AG04450 (cell line): ENCODE results near the gene EN1. TPM values are rescaled to one million over a fixed set of nuclear protein-coding genes. Genes with fewer than 3 reads are reported as not detected.

Experiments
- CTCF ChIA-PET: fragments of 300-600, 350-600 bp; formaldehyde crosslinking; extraction: SDS; loops from one replicate; lab custom pipeline; 2022; ENCODE audit warnings: antibody characterized with exemption, inconsistent platforms; lab: Charles Lee
- POLR2A ChIA-PET: fragments of 350-600 bp; formaldehyde crosslinking; extraction: SDS; loops from one replicate; lab custom pipeline; 2021; ENCODE audit warnings: antibody characterized with exemption, inconsistent platforms; lab: Yijun Ruan, JAX
- DNase-seq: peaks from one replicate; pipeline ENCODE4 v3.0.0-alpha.2; 2011; ENCODE audit warnings: low read depth, low spot score
- H3K27ac ChIP-seq: one replicate; pipeline ENCODE4 v1.5.1; 2012; ENCODE audit warnings: low read depth, low read length, control low read depth
- H3K27me3 ChIP-seq: one replicate; pipeline ENCODE4 v1.6.0; 2012; ENCODE audit warnings: low read length; ENCODE audit not compliant: control insufficient read depth, insufficient read depth
- H3K4me3 ChIP-seq: 2 replicates; pipeline ENCODE4 v1.5.1; 2011; ENCODE audit warnings: mild to moderate bottlenecking, low read depth, low read length, control low read depth
- H3K9me3 ChIP-seq: 2 replicates; pipeline ENCODE4 v1.5.1; 2012; ENCODE audit warnings: low read length; ENCODE audit not compliant: control insufficient read depth, insufficient read depth
- CTCF ChIP-seq: IDR thresholded peaks from 2 replicates; pipeline ENCODE4 v1.5.1; 2011; ENCODE audit warnings: low read depth, low read length, control low read depth, inconsistent platforms
- polyA minus RNA-seq: library from RNA; depleted of rRNA, polyadenylated mRNA; stranded (reverse); fragments of >200 nt; gene quantifications from 2 replicates; pipeline ENCODE4 v1.2.3, GENCODE V29; 2011; rRNA and poly(A)+ RNA removed
- polyA plus RNA-seq: library from polyadenylated mRNA; depleted of rRNA; stranded (reverse); fragments of >200 nt; gene quantifications from 2 replicates; pipeline ENCODE4 v1.2.3, GENCODE V29; 2011; rRNA removed

Gene EN1
- polyA plus RNA-seq (not detected in 2 replicates), polyA minus RNA-seq (not detected in 2 replicates)

GRCh38 chr2:118846953-118847761 is at the start of gene EN1:
Gene EN1 (minus strand): TSS chr2:118847648. CDS start chr2:118847167, 481 bp downstream.
- H3K4me3 ChIP-seq: peak within 1 kb of the TSS; percentile 22; the same call in 1 of the 2 replicates
- peaks cover 8% of the 10 kb centered on the region; the same call in 1 of the 2 replicates for H3K9me3 ChIP-seq
- peaks cover 90% of the 10 kb centered on the region for H3K27me3 ChIP-seq
- ChIA-PET POLR2A (no interaction called here), CTCF (interaction anchor here (0.6 to 1.2 kb wide), 3 partner anchors 8 to 413 kb away, joined by 3 to 4 read pairs (median 3); no protein-coding TSS in a partner anchor)
- no peak for TF ChIP-seq CTCF
- no peak for DNase-seq
- H3K27ac ChIP-seq: no peak within 1 kb of the TSS

GRCh38 chr2:118893100-118893499 is 45.7 kb upstream of the EN1 start:
- no peaks in the 10 kb centered on the region for H3K27me3 ChIP-seq
- DNase-seq: no peak
- TF ChIP-seq CTCF: no peak
- H3K4me3 ChIP-seq: no peak overlapping the region
- POLR2A ChIA-PET: no interaction called here
- H3K27ac ChIP-seq: no peak overlapping the region
- H3K9me3 ChIP-seq: no peaks in the 10 kb centered on the region
- CTCF ChIA-PET: interaction anchor here (1.2 to 3.6 kb wide), 2 partner anchors 12 to 32 kb away, joined by 3 to 19 read pairs; no protein-coding TSS in a partner anchor

GRCh38 chr2:118889995-118890394 is 42.5 kb upstream of the EN1 start:
- Histone ChIP-seq H3K27ac (no peak overlapping the region), H3K27me3 (no peaks in the 10 kb centered on the region), H3K9me3 (no peaks in the 10 kb centered on the region), H3K4me3 (no peak overlapping the region)
- ChIA-PET CTCF (no interaction called here), POLR2A (no interaction called here)
- DNase-seq: no peak
- no peak for TF ChIP-seq CTCF

GRCh38 chr2:118883792-118884191 is 36.3 kb upstream of the EN1 start:
- ChIA-PET POLR2A (no interaction called here), CTCF (no interaction called here)
- H3K4me3 ChIP-seq: no peak overlapping the region
- H3K9me3 ChIP-seq: no peaks in the 10 kb centered on the region
- no peak for TF ChIP-seq CTCF
- no peak overlapping the region for H3K27ac ChIP-seq
- no peaks in the 10 kb centered on the region for H3K27me3 ChIP-seq
- no peak for DNase-seq
